ENCODE results near the gene DAGLA. TPM values are rescaled to one million over a fixed set of nuclear protein-coding genes. Genes with fewer than 3 reads are reported as not detected.

Gene DAGLA
- total RNA-seq, 1 experiment from 2014 or later = 8.6 TPM

GRCh38 chr11:61656347-61657077 lies 23.7 kb upstream of the DAGLA start:
- Histone ChIP-seq H3K4me3 (ENCODE audit: low read length) (no peak overlapping the region), H3K9ac (ENCODE audit: low read length) (no peak overlapping the region), H3K27me3 (ENCODE audit: low read length) (no peaks in the 10 kb centered on the region), H3F3A (ENCODE audit: low read length, unreplicated experiment) (no peaks in the 10 kb centered on the region), H3K27ac (ENCODE audit: low read length) (no peak overlapping the region), H3K79me2 (ENCODE audit: low read length) (no peaks in the 10 kb centered on the region), H3K4me1 (ENCODE audit: insufficient read depth, low read length) (peaks cover 7% of the 10 kb centered on the region), H3K4me2 (ENCODE audit: low read length) (no peak overlapping the region), H3K36me3 (ENCODE audit: low read depth, low read length) (no peaks in the 10 kb centered on the region), H3K9me2 (replicated peaks; ENCODE audit: low read length) (no peaks in the 10 kb centered on the region), H3K9me3 (ENCODE audit: low read length) (no peaks in the 10 kb centered on the region), H4K20me1 (ENCODE audit: low read length) (no peaks in the 10 kb centered on the region), H2AFZ (ENCODE audit: low read length) (no peak overlapping the region)
- ChIA-PET POLR2A (ENCODE audit: unreplicated experiment) (no interaction called here), CTCF (no interaction called here)
- TF ChIP-seq EZH2phosphoT487 (IDR thresholded peaks at IDR 0.05; ENCODE audit: borderline replicate concordance, low read length) = no peak
- TF ChIP-seq CTCF (conservative IDR thresholded peaks at IDR 0.05; ENCODE audit: low read depth, low read length) = no peak
- no peak for TF ChIP-seq EZH2 (IDR thresholded peaks at IDR 0.05; ENCODE audit: low read length, unreplicated experiment)
- no peak for DNase-seq
- intact Hi-C loops (cut with micrococcal nuclease) = no loop called here
- BruUV-seq (replicated peaks) = no TSS peak
- ATAC-seq = no peak

GRCh38 chr11:61657566-61658290 lies 22.5 kb upstream of the DAGLA start:
- intact Hi-C loops (cut with micrococcal nuclease) = no loop called here
- Histone ChIP-seq H3F3A (ENCODE audit: low read length, unreplicated experiment) (no peaks in the 10 kb centered on the region), H2AFZ (ENCODE audit: low read length) (no peak overlapping the region), H3K9ac (ENCODE audit: low read length) (no peak overlapping the region), H3K4me2 (ENCODE audit: low read length) (no peak overlapping the region), H3K27me3 (ENCODE audit: low read length) (no peaks in the 10 kb centered on the region), H3K4me1 (ENCODE audit: insufficient read depth, low read length) (peaks cover 7% of the 10 kb centered on the region), H3K79me2 (ENCODE audit: low read length) (no peaks in the 10 kb centered on the region), H3K9me3 (ENCODE audit: low read length) (no peaks in the 10 kb centered on the region), H4K20me1 (ENCODE audit: low read length) (no peaks in the 10 kb centered on the region), H3K27ac (ENCODE audit: low read length) (no peak overlapping the region), H3K4me3 (ENCODE audit: low read length) (no peak overlapping the region), H3K9me2 (replicated peaks; ENCODE audit: low read length) (no peaks in the 10 kb centered on the region), H3K36me3 (ENCODE audit: low read depth, low read length) (no peaks in the 10 kb centered on the region)
- DNase-seq = peak; percentile 89
- POLR2A ChIA-PET (ENCODE audit: unreplicated experiment) = no interaction called here
- CTCF ChIA-PET = no interaction called here
- BruUV-seq (replicated peaks) = no TSS peak
- ATAC-seq = peak; percentile 66
- peak; percentile 29; the same call in 1 of the 2 replicates for TF ChIP-seq CTCF (conservative IDR thresholded peaks at IDR 0.05; ENCODE audit: low read depth, low read length)
- TF ChIP-seq EZH2 (IDR thresholded peaks at IDR 0.05; ENCODE audit: low read length, unreplicated experiment) = no peak

Data from PC-3 (cell line).